SU-DHL-6 (cell line): ENCODE results near the gene AQP2.

Experiments
- H2AFZ ChIP-seq: fragments of 200-600 bp; sonication (generic); 2 replicates; pipeline ENCODE4 v1.6.1; 2014; ENCODE audit warnings: low read depth, mild to moderate bottlenecking, moderate library complexity, mixed read lengths, antibody characterized with exemption, low read length; ENCODE audit not compliant: severe bottlenecking
- H3F3A ChIP-seq: fragments of 200-600 bp; shearing (Covaris generic); 2 replicates; pipeline ENCODE4 v1.6.0; 2016; ENCODE audit warnings: antibody characterized with exemption, mild to moderate bottlenecking; ENCODE audit not compliant: insufficient read depth
- H3K27ac ChIP-seq: fragments of 200-600 bp; sonication (generic); 2 replicates; pipeline ENCODE4 v1.5.1; 2016; ENCODE audit warnings: low read depth, mild to moderate bottlenecking, low read length, moderate library complexity, mixed read lengths
- H3K27me3 ChIP-seq: fragments of 200-600 bp; sonication (generic), shearing (Covaris generic); 2 replicates; pipeline ENCODE4 v1.6.0; 2014; ENCODE audit warnings: mild to moderate bottlenecking, low read length
- H3K36me3 ChIP-seq: fragments of 200-600 bp; sonication (generic); 2 replicates; pipeline ENCODE4 v1.6.1; 2014; ENCODE audit warnings: mild to moderate bottlenecking, low read length, mixed read lengths
- H3K4me2 ChIP-seq: fragments of 300-600, 200-600 bp; shearing (Covaris generic), sonication (generic); 2 replicates; pipeline ENCODE4 v1.6.0; 2014; ENCODE audit warnings: low read length, low read depth, mild to moderate bottlenecking; ENCODE audit not compliant: poor library complexity, severe bottlenecking
- H3K4me3 ChIP-seq: fragments of 200-600 bp; sonication (generic); 2 replicates; pipeline ENCODE4 v1.5.1; 2014; ENCODE audit warnings: antibody characterized with exemption, low read length, mild to moderate bottlenecking, mixed read lengths; ENCODE audit not compliant: insufficient read depth, poor library complexity, severe bottlenecking
- H3K79me2 ChIP-seq: fragments of 200-600 bp; sonication (generic); 2 replicates; pipeline ENCODE4 v1.6.1; 2014; ENCODE audit warnings: mild to moderate bottlenecking, low read length, moderate library complexity; ENCODE audit not compliant: insufficient read depth
- H3K9ac ChIP-seq: fragments of 200-600 bp; sonication (generic); 2 replicates; pipeline ENCODE4 v1.7.0; 2014; ENCODE audit warnings: mild to moderate bottlenecking, low read length
- H3K9me2 ChIP-seq: fragments of 200-600 bp; sonication (generic); replicated peaks from 2 replicates; pipeline ENCODE4 v1.6.1; 2014; ENCODE audit warnings: low read length; ENCODE audit not compliant: insufficient read depth
- H3K9me3 ChIP-seq: fragments of 200-600 bp; sonication (generic); 2 replicates; pipeline ENCODE4 v1.6.1; 2014; ENCODE audit warnings: low read length, mixed read lengths; ENCODE audit not compliant: insufficient read depth
- H4K20me1 ChIP-seq: fragments of 200-600 bp; sonication (generic); 2 replicates; pipeline ENCODE4 v1.6.1; 2014; ENCODE audit warnings: low read depth, mild to moderate bottlenecking, antibody characterized with exemption, low read length, moderate library complexity, mixed read lengths
- EZH2phosphoT487 ChIP-seq: fragments of 200-600 bp; sonication (generic), shearing (Covaris generic); conservative IDR thresholded peaks from 2 replicates; pipeline ENCODE4 v1.6.1; 2018; ENCODE audit warnings: mild to moderate bottlenecking, antibody characterized with exemption, low read length, moderate library complexity, mixed read lengths
- TF ChIP-seq, protein P1 (sequence below): fragments of 200-600 bp; sonication (generic); IDR thresholded peaks from one replicate; pipeline ENCODE4 v1.5.1; 2017; ENCODE audit warnings: antibody characterized with exemption, mild to moderate bottlenecking, low read length, moderate library complexity; ENCODE audit not compliant: insufficient read depth, poor library complexity, severe bottlenecking

Gene AQP2

GRCh38 chr12:49925433-49926204, 24.9 kb upstream of the AQP2 start:
- H3K4me2 ChIP-seq: no peak overlapping the region
- TF ChIP-seq, protein P1, sequence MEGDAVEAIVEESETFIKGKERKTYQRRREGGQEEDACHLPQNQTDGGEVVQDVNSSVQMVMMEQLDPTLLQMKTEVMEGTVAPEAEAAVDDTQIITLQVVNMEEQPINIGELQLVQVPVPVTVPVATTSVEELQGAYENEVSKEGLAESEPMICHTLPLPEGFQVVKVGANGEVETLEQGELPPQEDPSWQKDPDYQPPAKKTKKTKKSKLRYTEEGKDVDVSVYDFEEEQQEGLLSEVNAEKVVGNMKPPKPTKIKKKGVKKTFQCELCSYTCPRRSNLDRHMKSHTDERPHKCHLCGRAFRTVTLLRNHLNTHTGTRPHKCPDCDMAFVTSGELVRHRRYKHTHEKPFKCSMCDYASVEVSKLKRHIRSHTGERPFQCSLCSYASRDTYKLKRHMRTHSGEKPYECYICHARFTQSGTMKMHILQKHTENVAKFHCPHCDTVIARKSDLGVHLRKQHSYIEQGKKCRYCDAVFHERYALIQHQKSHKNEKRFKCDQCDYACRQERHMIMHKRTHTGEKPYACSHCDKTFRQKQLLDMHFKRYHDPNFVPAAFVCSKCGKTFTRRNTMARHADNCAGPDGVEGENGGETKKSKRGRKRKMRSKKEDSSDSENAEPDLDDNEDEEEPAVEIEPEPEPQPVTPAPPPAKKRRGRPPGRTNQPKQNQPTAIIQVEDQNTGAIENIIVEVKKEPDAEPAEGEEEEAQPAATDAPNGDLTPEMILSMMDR: no peak
- TF ChIP-seq EZH2phosphoT487: no peak
- H3K9ac ChIP-seq: no peak overlapping the region
- H3K4me3 ChIP-seq: no peak overlapping the region
- H2AFZ ChIP-seq: no peak overlapping the region
- H3K27me3 ChIP-seq: no peaks in the 10 kb centered on the region
- H3K9me2 ChIP-seq: no peaks in the 10 kb centered on the region
- H3K79me2 ChIP-seq: no peaks in the 10 kb centered on the region
- H3K36me3 ChIP-seq: no peaks in the 10 kb centered on the region
- no peak overlapping the region for H3K27ac ChIP-seq
- H4K20me1 ChIP-seq: no peaks in the 10 kb centered on the region
- no peaks in the 10 kb centered on the region for H3K9me3 ChIP-seq
- H3F3A ChIP-seq: no peaks in the 10 kb centered on the region

DNA sequence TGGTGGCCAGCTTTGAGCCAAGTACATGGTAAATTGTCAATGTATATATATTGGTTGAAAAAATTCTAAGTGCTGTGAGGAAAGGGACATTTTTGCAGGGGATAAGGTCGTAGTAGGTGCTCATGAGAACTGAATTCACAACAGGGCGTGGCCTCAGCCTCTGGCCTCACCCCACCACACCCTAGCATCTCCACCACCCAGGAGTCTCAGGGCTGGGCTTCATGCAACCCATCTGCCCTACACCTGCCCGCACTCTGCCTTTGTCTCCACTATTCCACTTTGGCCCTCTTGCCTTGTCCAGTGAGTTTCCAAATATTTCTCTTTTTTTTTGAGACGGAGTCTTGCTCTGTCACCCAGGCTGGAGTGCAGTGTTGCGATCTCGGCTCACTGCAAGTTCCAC, 22.1 kb upstream of the AQP2 start:
- Histone ChIP-seq H2AFZ (no peak overlapping the region), H3F3A (no peaks in the 10 kb centered on the region), H3K4me3 (no peak overlapping the region), H3K79me2 (no peaks in the 10 kb centered on the region), H3K36me3 (no peaks in the 10 kb centered on the region), H3K27me3 (no peaks in the 10 kb centered on the region), H3K9ac (no peak overlapping the region), H3K27ac (no peak overlapping the region), H4K20me1 (no peaks in the 10 kb centered on the region), H3K9me2 (no peaks in the 10 kb centered on the region), H3K4me2 (no peak overlapping the region), H3K9me3 (no peaks in the 10 kb centered on the region)
- TF ChIP-seq, protein P1: no peak
- TF ChIP-seq EZH2phosphoT487: no peak

DNA sequence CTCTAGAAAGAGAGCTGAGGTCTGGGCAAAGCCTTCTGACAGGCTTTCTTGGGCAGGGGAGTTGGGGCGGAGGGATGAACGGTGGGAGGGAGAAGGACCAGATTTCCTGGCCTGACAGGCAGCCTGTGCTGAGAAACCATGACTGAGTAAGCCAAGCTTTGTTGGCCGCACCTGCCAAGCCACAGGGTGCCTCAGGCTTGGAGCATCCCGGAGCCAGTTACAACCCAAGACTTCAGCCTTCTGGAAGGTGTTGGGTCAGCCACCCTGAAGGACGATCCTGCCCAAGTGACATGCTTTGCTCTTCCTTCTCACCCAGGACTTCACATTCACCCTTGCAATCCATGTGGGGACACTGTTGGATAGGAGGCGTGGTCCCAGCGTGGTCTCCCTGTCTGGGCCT, 21.0 kb upstream of the AQP2 start:
- H3K9ac ChIP-seq: no peak overlapping the region
- TF ChIP-seq, protein P1: no peak
- TF ChIP-seq EZH2phosphoT487: no peak
- no peaks in the 10 kb centered on the region for H3K9me3 ChIP-seq
- no peaks in the 10 kb centered on the region for H4K20me1 ChIP-seq
- H3K27me3 ChIP-seq: no peaks in the 10 kb centered on the region
- no peak overlapping the region for H3K4me2 ChIP-seq
- no peak overlapping the region for H3K27ac ChIP-seq
- H3K4me3 ChIP-seq: no peak overlapping the region
- H2AFZ ChIP-seq: no peak overlapping the region
- no peaks in the 10 kb centered on the region for H3F3A ChIP-seq
- H3K79me2 ChIP-seq: no peaks in the 10 kb centered on the region
- no peaks in the 10 kb centered on the region for H3K36me3 ChIP-seq
- H3K9me2 ChIP-seq: no peaks in the 10 kb centered on the region
